ENCODE measurements around the gene PPP1R14C.

The PPP1R14C gene

GRCh38 chr6:150176659-150177058 is 33.8 kb downstream of the PPP1R14C start:
- TF ChIP-seq SIN3A (IDR thresholded peaks at IDR 0.05; ENCODE audit: borderline replicate concordance, insufficient read depth, low read length) = no peak
- TF ChIP-seq POLR2AphosphoS5 (IDR thresholded peaks at IDR 0.05; ENCODE audit: low read depth, low read length) = no peak
- TF ChIP-seq FOXP2 (optimal IDR thresholded peaks at IDR 0.05; ENCODE audit: borderline replicate concordance, extremely low read depth, extremely low read length, insufficient read depth) = no peak
- no peak for TF ChIP-seq TAF1 (IDR thresholded peaks at IDR 0.05; ENCODE audit: borderline replicate concordance, insufficient read depth, low read length)
- TF ChIP-seq, protein P1, sequence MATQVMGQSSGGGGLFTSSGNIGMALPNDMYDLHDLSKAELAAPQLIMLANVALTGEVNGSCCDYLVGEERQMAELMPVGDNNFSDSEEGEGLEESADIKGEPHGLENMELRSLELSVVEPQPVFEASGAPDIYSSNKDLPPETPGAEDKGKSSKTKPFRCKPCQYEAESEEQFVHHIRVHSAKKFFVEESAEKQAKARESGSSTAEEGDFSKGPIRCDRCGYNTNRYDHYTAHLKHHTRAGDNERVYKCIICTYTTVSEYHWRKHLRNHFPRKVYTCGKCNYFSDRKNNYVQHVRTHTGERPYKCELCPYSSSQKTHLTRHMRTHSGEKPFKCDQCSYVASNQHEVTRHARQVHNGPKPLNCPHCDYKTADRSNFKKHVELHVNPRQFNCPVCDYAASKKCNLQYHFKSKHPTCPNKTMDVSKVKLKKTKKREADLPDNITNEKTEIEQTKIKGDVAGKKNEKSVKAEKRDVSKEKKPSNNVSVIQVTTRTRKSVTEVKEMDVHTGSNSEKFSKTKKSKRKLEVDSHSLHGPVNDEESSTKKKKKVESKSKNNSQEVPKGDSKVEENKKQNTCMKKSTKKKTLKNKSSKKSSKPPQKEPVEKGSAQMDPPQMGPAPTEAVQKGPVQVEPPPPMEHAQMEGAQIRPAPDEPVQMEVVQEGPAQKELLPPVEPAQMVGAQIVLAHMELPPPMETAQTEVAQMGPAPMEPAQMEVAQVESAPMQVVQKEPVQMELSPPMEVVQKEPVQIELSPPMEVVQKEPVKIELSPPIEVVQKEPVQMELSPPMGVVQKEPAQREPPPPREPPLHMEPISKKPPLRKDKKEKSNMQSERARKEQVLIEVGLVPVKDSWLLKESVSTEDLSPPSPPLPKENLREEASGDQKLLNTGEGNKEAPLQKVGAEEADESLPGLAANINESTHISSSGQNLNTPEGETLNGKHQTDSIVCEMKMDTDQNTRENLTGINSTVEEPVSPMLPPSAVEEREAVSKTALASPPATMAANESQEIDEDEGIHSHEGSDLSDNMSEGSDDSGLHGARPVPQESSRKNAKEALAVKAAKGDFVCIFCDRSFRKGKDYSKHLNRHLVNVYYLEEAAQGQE (IDR thresholded peaks at IDR 0.05; ENCODE audit: insufficient read depth in 1 of 2, low read depth in 2 of 2, low read length in 2 of 2) = no peak

GRCh38 chr6:150177259-150177951 is 34.6 kb downstream of the PPP1R14C start:
- TF ChIP-seq TAF1 (IDR thresholded peaks at IDR 0.05; ENCODE audit: borderline replicate concordance, insufficient read depth, low read length) (no peak), SIN3A (IDR thresholded peaks at IDR 0.05; ENCODE audit: borderline replicate concordance, insufficient read depth, low read length) (no peak), FOXP2 (optimal IDR thresholded peaks at IDR 0.05; ENCODE audit: borderline replicate concordance, extremely low read depth, extremely low read length, insufficient read depth) (no peak), POLR2AphosphoS5 (IDR thresholded peaks at IDR 0.05; ENCODE audit: low read depth, low read length) (no peak)
- TF ChIP-seq, protein P1 (IDR thresholded peaks at IDR 0.05; ENCODE audit: insufficient read depth in 1 of 2, low read depth in 2 of 2, low read length in 2 of 2) = no peak

DNA sequence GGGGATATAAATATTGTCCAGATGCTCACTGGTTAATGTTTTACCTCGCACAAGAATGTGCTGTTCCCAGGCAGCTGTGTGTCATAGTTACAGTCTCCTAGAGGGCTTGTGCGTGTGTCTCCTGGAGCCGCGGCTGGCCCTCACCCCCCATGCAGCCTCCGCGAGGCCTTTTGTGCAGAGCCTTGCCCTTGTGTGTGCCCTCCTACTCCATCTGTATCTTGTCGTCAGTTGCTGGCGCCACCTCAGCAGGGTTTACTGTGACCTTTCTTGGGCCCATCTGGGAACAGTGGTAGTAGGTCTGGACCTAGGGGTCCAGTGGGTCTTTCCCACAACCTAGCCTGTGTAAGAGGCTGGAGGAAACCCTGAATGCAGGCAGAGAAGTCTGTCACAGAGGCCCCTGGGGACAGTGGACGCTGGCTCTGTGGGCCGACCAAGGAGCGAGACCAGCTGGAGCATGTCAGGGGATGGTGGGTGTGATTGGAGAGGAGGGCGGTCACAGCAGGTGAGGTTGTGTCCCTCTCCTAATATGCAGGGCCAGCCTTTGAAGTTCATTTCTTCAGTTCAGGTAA is 35.2 kb downstream of the PPP1R14C start:
- TF ChIP-seq FOXP2 (optimal IDR thresholded peaks at IDR 0.05; ENCODE audit: borderline replicate concordance, extremely low read depth, extremely low read length, insufficient read depth) (no peak), POLR2AphosphoS5 (IDR thresholded peaks at IDR 0.05; ENCODE audit: low read depth, low read length) (no peak), TAF1 (IDR thresholded peaks at IDR 0.05; ENCODE audit: borderline replicate concordance, insufficient read depth, low read length) (no peak), SIN3A (IDR thresholded peaks at IDR 0.05; ENCODE audit: borderline replicate concordance, insufficient read depth, low read length) (no peak)
- TF ChIP-seq, protein P1 (IDR thresholded peaks at IDR 0.05; ENCODE audit: insufficient read depth in 1 of 2, low read depth in 2 of 2, low read length in 2 of 2) = no peak

GRCh38 chr6:150179030-150179429 is 36.2 kb downstream of the PPP1R14C start:
- TF ChIP-seq, protein P1 (IDR thresholded peaks at IDR 0.05; ENCODE audit: insufficient read depth in 1 of 2, low read depth in 2 of 2, low read length in 2 of 2) = no peak
- no peak for TF ChIP-seq SIN3A (IDR thresholded peaks at IDR 0.05; ENCODE audit: borderline replicate concordance, insufficient read depth, low read length)
- no peak for TF ChIP-seq FOXP2 (optimal IDR thresholded peaks at IDR 0.05; ENCODE audit: borderline replicate concordance, extremely low read depth, extremely low read length, insufficient read depth)
- TF ChIP-seq POLR2AphosphoS5 (IDR thresholded peaks at IDR 0.05; ENCODE audit: low read depth, low read length) = no peak
- TF ChIP-seq TAF1 (IDR thresholded peaks at IDR 0.05; ENCODE audit: borderline replicate concordance, insufficient read depth, low read length) = no peak
